Keratinocyte (primary cell): Measurements from ENCODE around the gene TMEM150B. TPM values are rescaled to one million over a fixed set of nuclear protein-coding genes. Genes with fewer than 3 reads are reported as not detected.

ENCODE experiments used
- DNase-seq: peaks from one replicate; pipeline ENCODE4 v3.0.0-alpha.2; 2011; ENCODE audit warnings: low read depth, missing footprints, low spot score
- FAIRE-seq: peaks from 2 replicates; lab custom pipeline; 2011; peaks lifted over from hg19 to GRCh38; lab: Jason Lieb, UNC
- H2AFZ ChIP-seq: 2 replicates; pipeline ENCODE4 v1.6.0; 2012; ENCODE audit warnings: low read length, control low read depth, inconsistent platforms; ENCODE audit not compliant: control insufficient read depth
- H3K27ac ChIP-seq: 2 replicates; pipeline ENCODE4 v1.5.1; 2011; ENCODE audit warnings: low read length; ENCODE audit not compliant: control insufficient read depth, insufficient read depth
- H3K27me3 ChIP-seq: 3 replicates; pipeline ENCODE4 v1.6.0; 2011; ENCODE audit warnings: low read length; ENCODE audit not compliant: control insufficient read depth, insufficient read depth; ENCODE audit errors: extremely low read depth
- H3K36me3 ChIP-seq, 2 experiments: 2 replicates in 1 of 2; 3 replicates in 1 of 2; pipeline ENCODE4 v1.5.1; 2011; ENCODE audit warnings: low read length in 2 of 2, mild to moderate bottlenecking in 1 of 2; ENCODE audit not compliant: control insufficient read depth in 2 of 2, insufficient read depth in 2 of 2; ENCODE audit errors: extremely low read depth in 1 of 2
- H3K4me1 ChIP-seq: 3 replicates; pipeline ENCODE4 v1.5.1; 2011; ENCODE audit warnings: low read length; ENCODE audit not compliant: control insufficient read depth, insufficient read depth; ENCODE audit errors: extremely low read depth
- H3K4me2 ChIP-seq: 3 replicates; pipeline ENCODE4 v1.6.0; 2011; ENCODE audit warnings: low read depth, low read length; ENCODE audit not compliant: control insufficient read depth, insufficient read depth; ENCODE audit errors: extremely low read depth
- H3K4me3 ChIP-seq, 3 experiments: fragments of 200-600 bp in 1 of 3; sonication (generic) in 1 of 3; 2 replicates in 2 of 3; 3 replicates in 1 of 3; pipeline ENCODE4 v1.5.1; 2011 to 2016; ENCODE audit warnings: low read length in 3 of 3, mild to moderate bottlenecking in 3 of 3, control low read depth in 2 of 3, inconsistent platforms in 1 of 3, low read depth in 1 of 3, mixed read lengths in 1 of 3, mixed run types in 1 of 3, moderate library complexity in 1 of 3; ENCODE audit not compliant: control insufficient read depth in 2 of 3, insufficient read depth in 2 of 3; ENCODE audit errors: extremely low read depth in 1 of 3
- H3K79me2 ChIP-seq: 2 replicates; pipeline ENCODE4 v1.6.0; 2012; ENCODE audit warnings: low read length; ENCODE audit not compliant: control insufficient read depth, insufficient read depth
- H3K9ac ChIP-seq: 3 replicates; pipeline ENCODE4 v1.6.0; 2011; ENCODE audit warnings: low read length; ENCODE audit not compliant: control insufficient read depth, insufficient read depth; ENCODE audit errors: extremely low read depth
- H3K9me1 ChIP-seq: 3 replicates; pipeline ENCODE4 v1.6.0; 2011; ENCODE audit warnings: low read length; ENCODE audit not compliant: control insufficient read depth, insufficient read depth; ENCODE audit errors: extremely low read depth
- H3K9me3 ChIP-seq: 2 replicates; pipeline ENCODE4 v1.5.1; 2012; ENCODE audit warnings: low read depth, low read length; ENCODE audit not compliant: control insufficient read depth
- H4K20me1 ChIP-seq: 3 replicates; pipeline ENCODE4 v1.6.0; 2011; ENCODE audit warnings: low read length; ENCODE audit not compliant: control insufficient read depth, insufficient read depth; ENCODE audit errors: extremely low read depth
- CTCF ChIP-seq, 3 experiments: IDR thresholded peaks in 1 of 3; conservative IDR thresholded peaks in 1 of 3; optimal IDR thresholded peaks in 1 of 3; 2 replicates in 2 of 3; 3 replicates in 1 of 3; pipeline versions ENCODE3 to v1.5.1; 2011; ENCODE audit warnings: low read length in 3 of 3, mild to moderate bottlenecking in 3 of 3, moderate library complexity in 2 of 3, control low read depth in 1 of 3, inconsistent platforms in 1 of 3; ENCODE audit not compliant: insufficient read depth in 2 of 3; ENCODE audit errors: extremely low read depth in 1 of 3
- EZH2 ChIP-seq: IDR thresholded peaks from one replicate; pipeline ENCODE4 v1.6.1; 2012; ENCODE audit warnings: inconsistent platforms, mild to moderate bottlenecking, low read length, moderate library complexity
- dilution Hi-C: fragments of 300-500 bp; cut with MboI; formaldehyde crosslinking; loops from one replicate; pipeline ENCODE4 v1.7.0; 2020; ENCODE audit warnings: low sequenced_read_pairs; ENCODE audit not compliant: extremely low pct_ligation_motif_present
- polyA plus RNA-seq, 5 experiments: library from polyadenylated mRNA; depleted of rRNA in 3 of 5; stranded (reverse) in 3 of 5; stranded (forward) in 1 of 5; unstranded in 1 of 5; fragments of >200 nt; gene quantifications; 1 replicate in 1 of 5; 2 replicates in 3 of 5; 3 replicates in 1 of 5; pipeline versions ENCODE4 v1.2.1 to v1.2.3, GENCODE V29; 2011 to 2012; ENCODE audit warnings: missing spikeins in 2 of 5, low read depth in 1 of 5, low replicate concordance in 1 of 5

The TMEM150B gene
- polyA plus RNA-seq, 1 donor (not counting 4 experiments of a cell fraction or from before 2014, with no cell fraction given), result not detected

- peaks cover 4% of the 10 kb centered on the region for H3K27me3 ChIP-seq
- dilution Hi-C loops, result no loop called here
- H3K4me3 ChIP-seq, result no peak overlapping the region
- no peak for FAIRE-seq
- peaks cover 5% of the 10 kb centered on the region for H3K4me1 ChIP-seq
- no peaks in the 10 kb centered on the region for H3K9me1 ChIP-seq
- DNase-seq, result no peak
- no peak overlapping the region for H3K9ac ChIP-seq
- H3K27ac ChIP-seq, result no peak overlapping the region
- no peaks in the 10 kb centered on the region for H3K79me2 ChIP-seq
- no peaks in the 10 kb centered on the region for H4K20me1 ChIP-seq
- no peak overlapping the region for H3K4me2 ChIP-seq
- no peaks in the 10 kb centered on the region for H3K9me3 ChIP-seq
- TF ChIP-seq CTCF (optimal IDR thresholded peaks at IDR 0.05 in 1 of 3, IDR thresholded peaks at IDR 0.05 in 1 of 3, conservative IDR thresholded peaks at IDR 0.05 in 1 of 3; ENCODE audit: extremely low read depth in 1 of 3, insufficient read depth in 2 of 3, low read length in 3 of 3) (no peak), EZH2 (no peak)
- H3K36me3 ChIP-seq, result no peaks in the 10 kb centered on the region
- no peak overlapping the region for H2AFZ ChIP-seq
Observed at GRCh38 chr19:55358943-55359908, 34.1 kb upstream of the TMEM150B start.

- FAIRE-seq, result no peak
Observed at GRCh38 chr19:55358493-55358892, 33.4 kb upstream of the TMEM150B start.

More at GRCh38 chr19:55358493-55358892, 33.4 kb upstream of the TMEM150B start:
- Histone ChIP-seq H3K36me3 (no peaks in the 10 kb centered on the region), H3K4me1 (peaks cover 6% of the 10 kb centered on the region), H2AFZ (no peak overlapping the region), H3K9me1 (no peaks in the 10 kb centered on the region), H3K4me3 (no peak overlapping the region), H3K79me2 (no peaks in the 10 kb centered on the region), H3K27me3 (peaks cover 7% of the 10 kb centered on the region), H3K9me3 (no peaks in the 10 kb centered on the region), H3K27ac (no peak overlapping the region), H4K20me1 (no peaks in the 10 kb centered on the region), H3K4me2 (no peak overlapping the region), H3K9ac (no peak overlapping the region)
- dilution Hi-C loops, result no loop called here
- TF ChIP-seq EZH2 (no peak), CTCF (optimal IDR thresholded peaks at IDR 0.05 in 1 of 3, IDR thresholded peaks at IDR 0.05 in 1 of 3, conservative IDR thresholded peaks at IDR 0.05 in 1 of 3; ENCODE audit: extremely low read depth in 1 of 3, insufficient read depth in 2 of 3, low read length in 3 of 3) (no peak)
- no peak for DNase-seq
